Measurements from ENCODE around the gene KCNK18. TPM values are rescaled to one million over a fixed set of nuclear protein-coding genes. Genes with fewer than 3 reads are reported as not detected.

Gene KCNK18
- total RNA-seq, 2 experiments from 2014 or later: not detected

GRCh38 chr10:117217196-117217761 lies 20.0 kb downstream of the KCNK18 start:
- peak overlapping the region; percentile 67 for H3K4me3 ChIP-seq (ENCODE audit: low read length)
- peak in 5 of 14 experiments; percentile 3 to 37 (median 15) for DNase-seq

GRCh38 chr10:117218654-117219053 lies 21.4 kb downstream of the KCNK18 start:
- ChIA-PET POLR2A (no interaction called here), CTCF (no interaction called here)
- H3K27me3 Mint-ChIP-seq: peaks cover 41% of the 10 kb centered on the region
- Histone ChIP-seq H3K27ac (ENCODE audit: low read depth in 1 of 2, low read length in 2 of 2) (no peak overlapping the region), H3K27me3 (ENCODE audit: control insufficient read depth in 1 of 2, insufficient read depth in 2 of 2, low read length in 2 of 2) (peaks cover 18% of the 10 kb centered on the region in 2 experiments), H3K9me3 (ENCODE audit: control insufficient read depth in 1 of 2, insufficient read depth in 1 of 2, low read length in 2 of 2) (peaks cover 0 to 8% of the 10 kb centered on the region in 2 experiments), H3K4me3 (ENCODE audit: low read length) (no peak overlapping the region), H3K4me1 (ENCODE audit: insufficient read depth, low read length) (peaks cover 15% of the 10 kb centered on the region), H3K36me3 (ENCODE audit: insufficient read depth, low read length) (no peaks in the 10 kb centered on the region)
- no peaks in the 10 kb centered on the region for H3K36me3 Mint-ChIP-seq (ENCODE audit: low read depth)
- no peaks in the 10 kb centered on the region for H3K4me1 Mint-ChIP-seq (ENCODE audit: low read depth)
- no peak overlapping the region for H3K4me3 Mint-ChIP-seq
- no peak for ATAC-seq (ENCODE audit: poor library complexity)
- no peak overlapping the region for H3K27ac Mint-ChIP-seq
- no peaks in the 10 kb centered on the region for H3K9me3 Mint-ChIP-seq
- no peak for TF ChIP-seq CTCF (IDR thresholded peaks at IDR 0.05)
- intact Hi-C loops (cut with DNase I, micrococcal nuclease): loop anchor here in 1 of 2 experiments (5.0 kb wide), 1 partner anchor 209 kb away; no protein-coding TSS in a partner anchor
- no peak for DNase-seq

More at GRCh38 chr10:117217196-117217761, 20.0 kb downstream of the KCNK18 start:
- Histone ChIP-seq H3K27me3 (ENCODE audit: control insufficient read depth in 1 of 2, insufficient read depth in 2 of 2, low read length in 2 of 2) (peaks cover 18 to 23% of the 10 kb centered on the region in 2 experiments), H3K9me3 (ENCODE audit: control insufficient read depth in 1 of 2, insufficient read depth in 1 of 2, low read length in 2 of 2) (peaks cover 2 to 8% of the 10 kb centered on the region in 2 experiments), H3K36me3 (ENCODE audit: insufficient read depth, low read length) (no peaks in the 10 kb centered on the region), H3K4me1 (ENCODE audit: insufficient read depth, low read length) (peaks cover 15% of the 10 kb centered on the region), H3K27ac (ENCODE audit: low read depth in 1 of 2, low read length in 2 of 2) (no peak overlapping the region)
- peak overlapping the region; percentile 75 for H3K4me3 Mint-ChIP-seq
- H3K27ac Mint-ChIP-seq: no peak overlapping the region
- no peaks in the 10 kb centered on the region for H3K4me1 Mint-ChIP-seq (ENCODE audit: low read depth)
- peaks cover 51% of the 10 kb centered on the region for H3K27me3 Mint-ChIP-seq
- intact Hi-C loops (cut with DNase I, micrococcal nuclease): loop anchor here (1.0 to 5.0 kb wide), 3 partner anchors 103 to 1024 kb away; no protein-coding TSS in a partner anchor
- no peak for TF ChIP-seq CTCF (IDR thresholded peaks at IDR 0.05)
- peaks cover under 1% of the 10 kb centered on the region for H3K9me3 Mint-ChIP-seq
- ChIA-PET POLR2A (interaction anchor here (0.9 to 2.3 kb wide), 2 partner anchors 102 to 157 kb away, joined by 5 to 12 read pairs; no protein-coding TSS in a partner anchor), CTCF (interaction anchor here (0.6 to 1.8 kb wide), 16 partner anchors 9 to 1025 kb away, joined by 3 to 17 read pairs (median 4); no protein-coding TSS in a partner anchor)
- peak; percentile 58 for ATAC-seq (ENCODE audit: poor library complexity)
- H3K36me3 Mint-ChIP-seq (ENCODE audit: low read depth): no peaks in the 10 kb centered on the region

- Mint-ChIP-seq H3K27me3 (peaks cover 26% of the 10 kb centered on the region), H3K36me3 (ENCODE audit: low read depth) (no peaks in the 10 kb centered on the region), H3K27ac (no peak overlapping the region), H3K4me1 (ENCODE audit: low read depth) (no peaks in the 10 kb centered on the region), H3K9me3 (no peaks in the 10 kb centered on the region), H3K4me3 (no peak overlapping the region)
- intact Hi-C loops (cut with DNase I, micrococcal nuclease): no loop called here
- ChIA-PET CTCF (no interaction called here), POLR2A (no interaction called here)
- H3K36me3 ChIP-seq (ENCODE audit: insufficient read depth, low read length): no peaks in the 10 kb centered on the region
- H3K4me3 ChIP-seq (ENCODE audit: low read length): no peak overlapping the region
- no peak overlapping the region for H3K27ac ChIP-seq (ENCODE audit: low read depth in 1 of 2, low read length in 2 of 2)
- H3K4me1 ChIP-seq (ENCODE audit: insufficient read depth, low read length): peaks cover 13% of the 10 kb centered on the region
- ATAC-seq (ENCODE audit: poor library complexity): no peak
- H3K27me3 ChIP-seq (ENCODE audit: control insufficient read depth in 1 of 2, insufficient read depth in 2 of 2, low read length in 2 of 2): peaks cover 8 to 10% of the 10 kb centered on the region in 2 experiments
- DNase-seq: no peak
- no peak for TF ChIP-seq CTCF (IDR thresholded peaks at IDR 0.05)
- H3K9me3 ChIP-seq (ENCODE audit: control insufficient read depth in 1 of 2, insufficient read depth in 1 of 2, low read length in 2 of 2): peaks cover 0 to 8% of the 10 kb centered on the region in 2 experiments
Measured at GRCh38 chr10:117221156-117221711, 23.9 kb downstream of the KCNK18 start.
